Smooth muscle cell of the brain vasculature (primary cell): Measurements from ENCODE around the gene EDAR.

Experiments
- DNase-seq: peaks from one replicate; pipeline ENCODE4 v3.0.0-alpha.2; 2012; ENCODE audit warnings: low read depth, low spot score

EDAR gene

GRCh38 chr2:108855194-108855593, 133.8 kb downstream of the EDAR start:
- DNase-seq: no peak

GRCh38 chr2:108854484-108854883, 134.5 kb downstream of the EDAR start:
- no peak for DNase-seq

- no peak for DNase-seq
Measured at GRCh38 chr2:108853421-108853820, 135.6 kb downstream of the EDAR start.

- DNase-seq: no peak
Measured at GRCh38 chr2:108852375-108852774, 136.6 kb downstream of the EDAR start.

- no peak for DNase-seq
Measured at GRCh38 chr2:108847000-108847399, 142.0 kb downstream of the EDAR start.

- no peak for DNase-seq
Measured at GRCh38 chr2:108845923-108846322, 143.1 kb downstream of the EDAR start.
